Measurements from ENCODE around the gene DDX20.
A peak's percentile ranks its signal among the peaks of the same experiment; 100 is the strongest.

DDX20 gene

GRCh38 chr1:111747947-111748346, 7.8 kb upstream of the DDX20 start:
- DNase-seq = no peak

DNA sequence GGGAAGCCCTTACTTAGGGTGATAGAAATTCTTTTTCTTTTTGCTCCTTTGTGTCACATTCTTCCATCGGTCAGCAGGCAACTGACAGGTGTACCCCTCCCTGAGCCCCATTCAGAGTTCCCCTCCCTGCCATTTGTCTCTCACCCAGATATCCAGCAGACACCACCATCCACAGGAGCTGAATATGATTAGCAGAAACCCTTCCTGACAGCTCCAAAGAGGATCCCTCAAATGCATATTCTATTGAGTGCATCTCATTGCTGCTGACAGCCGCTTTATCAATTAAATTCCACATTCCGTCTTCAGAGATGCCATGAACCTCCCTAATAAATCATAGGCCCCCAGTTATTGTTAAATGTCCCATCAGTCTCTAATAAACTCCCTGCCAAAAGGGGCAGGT, 6.1 kb upstream of the DDX20 start:
- no peak for DNase-seq

DNA sequence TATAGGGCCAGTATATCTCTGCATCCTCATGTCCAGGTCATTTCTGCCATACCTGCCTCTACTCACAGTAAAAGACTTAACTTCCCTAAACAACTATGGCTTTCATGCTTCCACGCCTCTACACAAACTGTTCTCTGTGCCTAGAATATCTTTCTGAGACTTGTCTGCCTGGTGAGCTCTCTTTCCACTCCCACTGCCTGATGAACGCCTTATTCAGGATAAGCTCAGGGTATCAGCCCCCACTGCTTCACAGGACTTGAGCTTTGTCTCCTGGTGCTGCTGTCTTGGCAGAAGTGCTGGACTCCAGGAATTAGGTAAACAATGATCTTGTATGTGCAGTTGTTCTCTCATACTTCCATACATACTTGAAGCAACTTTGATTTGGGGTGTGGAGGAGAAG, 4.8 kb upstream of the DDX20 start:
- no peak for DNase-seq

DNA sequence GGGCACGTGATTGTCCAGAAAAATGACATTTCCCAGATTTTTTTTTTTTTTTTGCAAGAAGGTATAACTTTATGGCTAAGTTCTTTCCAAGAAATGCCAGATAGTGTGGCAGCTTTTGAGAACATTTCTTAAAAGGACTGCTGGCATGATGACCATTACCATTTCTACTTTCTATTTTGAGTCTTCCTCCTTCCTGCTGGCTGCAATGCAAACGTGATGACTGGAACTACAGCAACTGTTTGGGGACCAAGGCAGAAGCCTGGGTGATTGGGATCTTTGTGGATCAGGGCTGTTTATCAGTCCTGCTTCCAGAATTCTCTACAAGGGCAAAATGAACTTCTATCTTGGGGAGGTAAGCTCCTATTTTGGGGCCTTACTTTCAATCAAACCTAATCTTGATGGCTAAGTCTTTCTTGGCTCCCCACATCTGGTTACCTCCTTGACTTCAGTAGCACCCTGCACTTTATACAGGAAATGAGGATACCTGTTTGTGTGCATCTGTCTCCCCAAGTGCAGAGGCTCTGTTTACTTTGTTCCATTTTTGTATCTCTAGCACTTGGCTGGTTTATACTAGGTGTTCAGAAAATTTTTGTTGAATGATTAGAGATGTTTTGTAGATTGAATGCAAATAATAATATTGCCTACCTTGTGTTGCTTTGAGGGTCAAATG, 3.7 kb upstream of the DDX20 start:
- DNase-seq = no peak

DNA sequence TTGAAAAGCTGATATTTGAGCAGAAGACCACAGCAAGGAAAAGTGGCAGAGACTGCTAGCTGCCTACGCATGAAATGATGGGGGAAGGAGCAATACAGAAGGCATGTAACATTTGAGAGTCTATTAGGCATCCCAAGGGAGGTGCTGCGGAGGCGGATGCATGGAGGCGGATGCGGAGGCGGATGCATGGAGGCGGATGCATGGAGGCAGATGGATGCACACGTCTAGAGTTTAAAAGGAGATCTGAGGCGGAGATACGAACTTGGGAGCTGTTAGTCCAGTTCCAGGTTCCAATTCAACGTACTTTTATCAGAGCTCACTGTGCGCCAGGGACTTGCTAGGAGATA, 744 bp upstream of the DDX20 start:
- DNase-seq = peak; percentile 80

DNA sequence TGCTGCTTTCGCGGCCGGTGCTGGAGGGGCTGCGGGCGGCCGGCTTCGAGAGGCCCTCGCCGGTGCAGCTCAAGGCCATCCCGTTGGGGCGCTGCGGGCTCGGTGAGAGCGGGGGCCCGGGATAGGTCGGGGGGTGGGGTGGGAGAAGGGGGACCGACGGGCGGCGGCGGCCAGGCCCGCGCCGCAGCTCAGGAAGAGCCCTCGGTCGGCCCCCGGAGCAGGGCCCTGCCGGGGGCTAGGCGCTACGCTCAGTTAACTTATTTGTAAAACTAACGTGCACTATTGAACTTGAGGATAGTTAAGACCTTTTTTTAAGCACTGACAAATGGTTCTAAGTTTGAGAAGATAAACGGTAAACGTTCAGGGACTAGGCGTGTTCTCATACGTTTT, 418 bp downstream of the DDX20 start:
- no peak for DNase-seq

DNA sequence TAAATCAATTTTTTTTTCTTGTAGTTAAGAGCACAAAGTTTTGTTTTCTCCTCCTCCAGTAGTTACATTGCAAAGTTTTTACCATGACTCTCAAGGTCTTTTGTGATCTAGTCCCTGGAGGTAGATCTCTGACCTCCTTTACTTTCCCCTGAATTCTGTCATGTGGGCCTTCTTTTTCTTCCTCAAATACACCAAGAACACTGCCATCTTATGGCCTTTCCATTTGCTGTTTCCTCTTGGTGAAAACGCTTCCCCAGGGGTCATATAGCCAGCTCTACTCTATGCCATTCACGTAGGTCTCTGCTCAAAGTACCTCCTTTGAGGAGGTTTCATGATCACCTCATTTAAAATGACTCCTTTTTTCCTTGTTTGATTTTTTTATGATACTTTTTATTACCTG, 2.7 kb downstream of the DDX20 start:
- DNase-seq = no peak

- no peak for DNase-seq
Observed at GRCh38 chr1:111761717-111762116, 6.0 kb downstream of the DDX20 start.

DNA sequence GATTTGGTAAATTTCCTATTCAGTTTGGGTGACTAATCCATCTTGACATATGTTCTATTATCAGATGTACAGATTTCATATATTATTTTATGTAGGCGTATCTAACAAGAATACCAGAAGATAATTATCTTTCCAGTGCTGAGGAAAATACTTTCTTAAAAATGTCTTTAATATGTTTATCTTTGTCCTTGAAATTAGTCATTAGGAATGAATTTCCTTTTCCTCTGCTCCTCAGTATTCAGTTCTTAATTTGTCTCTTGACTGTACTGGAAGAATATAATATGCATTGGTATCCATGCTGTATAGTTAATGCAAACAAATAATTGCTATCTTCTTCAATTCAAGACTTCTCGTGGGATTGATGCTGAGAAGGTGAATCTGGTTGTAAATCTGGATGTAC, 6.6 kb downstream of the DDX20 start:
- no peak for DNase-seq

DNA sequence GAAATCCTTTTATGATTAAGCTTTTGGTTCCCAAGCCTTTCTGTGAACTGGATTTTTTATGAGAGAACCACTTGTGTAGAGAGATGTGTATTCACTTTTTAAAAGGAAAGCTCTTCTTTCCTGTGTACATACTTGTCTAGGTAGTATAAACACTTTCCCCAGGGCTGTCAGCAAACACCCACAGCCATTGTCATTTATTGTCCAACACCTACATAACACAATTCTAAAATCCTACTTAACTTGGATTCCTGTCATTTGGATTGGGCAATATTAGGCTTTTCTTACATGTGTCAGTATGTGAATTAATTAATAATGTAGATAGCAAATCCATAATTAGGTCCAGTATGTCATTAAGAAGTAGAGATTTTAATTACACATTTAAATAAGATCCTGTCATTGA, 12.3 kb downstream of the DDX20 start:
- no peak for DNase-seq

DNA sequence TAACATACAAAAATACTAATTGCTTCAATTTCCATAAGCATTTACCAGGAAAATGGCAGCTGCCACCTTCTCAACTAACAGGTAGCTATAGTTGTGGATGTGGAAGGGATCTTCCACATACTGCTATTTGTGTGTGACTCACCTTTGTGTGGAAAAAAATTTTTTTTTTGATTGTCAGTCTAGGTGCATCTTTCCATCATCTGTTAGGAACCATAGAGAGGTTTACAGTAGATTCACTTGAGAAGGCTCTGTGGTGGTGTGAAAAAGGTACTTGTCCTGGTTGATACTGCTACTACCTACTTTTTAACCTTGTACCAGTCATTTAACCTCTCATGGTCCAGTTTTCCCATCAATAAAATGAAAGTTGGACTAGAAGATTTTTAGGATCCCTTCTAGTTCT, 12.9 kb downstream of the DDX20 start:
- DNase-seq = no peak

- peak; percentile 76 for DNase-seq
Observed at GRCh38 chr1:111769517-111770146, 13.9 kb downstream of the DDX20 start.

GRCh38 chr1:111770916-111771315, 15.2 kb downstream of the DDX20 start:
- no peak for DNase-seq

GRCh38 chr1:111775966-111776365, 20.3 kb downstream of the DDX20 start:
- peak; percentile 80 for DNase-seq

- peak; percentile 90 for DNase-seq
Observed at GRCh38 chr1:111776391-111776790, 20.7 kb downstream of the DDX20 start.

DNA sequence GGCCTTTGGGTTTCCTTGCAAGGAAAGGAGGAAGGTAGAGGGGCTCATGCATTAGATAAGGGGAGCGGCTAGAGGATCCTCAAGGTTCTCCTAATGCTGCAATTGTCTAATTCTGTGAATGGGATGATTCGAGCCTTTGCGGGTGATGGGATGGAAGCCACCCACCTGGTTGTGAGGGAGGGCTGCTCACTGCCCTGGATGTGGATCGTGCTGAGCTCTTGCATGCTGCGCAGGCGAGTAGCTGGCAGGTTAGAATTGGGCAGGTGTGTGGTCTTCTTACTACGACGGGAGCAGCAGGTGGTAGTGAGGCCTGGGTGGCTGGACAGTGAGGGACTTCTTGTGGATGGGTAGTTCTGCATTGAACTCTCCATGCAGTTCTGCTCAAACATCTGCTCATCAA, 21.2 kb downstream of the DDX20 start:
- no peak for DNase-seq

DNA sequence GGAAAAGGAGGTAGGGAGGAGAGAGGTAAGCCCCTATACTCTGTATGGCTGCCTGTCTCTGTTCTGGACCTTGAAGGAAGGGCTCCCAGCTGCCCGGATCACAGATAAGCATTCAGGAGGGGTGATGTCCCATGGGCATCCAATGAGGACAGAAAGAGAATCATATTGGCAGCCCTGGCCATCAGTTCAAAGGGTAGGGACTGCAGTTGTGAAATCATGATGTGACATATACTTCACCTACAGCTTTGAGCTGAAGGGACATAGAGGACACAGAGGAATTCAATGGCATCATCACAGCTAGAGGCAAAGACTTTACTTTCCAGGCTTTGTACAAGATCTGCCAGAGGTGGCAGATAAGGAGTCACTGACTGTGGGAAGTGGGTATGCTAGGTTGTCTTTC, 21.6 kb downstream of the DDX20 start:
- no peak for DNase-seq

DNA sequence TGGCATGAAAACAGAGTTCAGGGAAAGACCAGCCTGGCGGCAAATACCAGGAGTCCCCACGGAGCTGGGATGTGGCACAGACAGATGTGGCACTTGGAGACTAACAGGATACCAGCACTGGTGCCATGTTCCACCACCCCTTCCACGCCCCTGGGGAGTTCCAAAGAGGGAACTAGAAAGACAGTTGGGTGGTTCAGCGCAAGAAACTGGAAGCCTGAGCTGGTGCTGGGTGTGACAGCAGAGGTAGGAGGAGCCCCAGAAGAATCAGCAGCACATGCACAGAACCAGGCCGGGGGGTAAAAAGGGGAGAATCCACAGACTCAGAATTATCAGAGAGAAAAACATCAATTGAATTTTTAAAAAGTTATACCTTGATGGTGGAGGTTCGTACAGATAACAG, 22.4 kb downstream of the DDX20 start:
- DNase-seq = no peak

- DNase-seq = peak; percentile 98
Observed at GRCh38 chr1:111778541-111779051, 22.9 kb downstream of the DDX20 start.

DNA sequence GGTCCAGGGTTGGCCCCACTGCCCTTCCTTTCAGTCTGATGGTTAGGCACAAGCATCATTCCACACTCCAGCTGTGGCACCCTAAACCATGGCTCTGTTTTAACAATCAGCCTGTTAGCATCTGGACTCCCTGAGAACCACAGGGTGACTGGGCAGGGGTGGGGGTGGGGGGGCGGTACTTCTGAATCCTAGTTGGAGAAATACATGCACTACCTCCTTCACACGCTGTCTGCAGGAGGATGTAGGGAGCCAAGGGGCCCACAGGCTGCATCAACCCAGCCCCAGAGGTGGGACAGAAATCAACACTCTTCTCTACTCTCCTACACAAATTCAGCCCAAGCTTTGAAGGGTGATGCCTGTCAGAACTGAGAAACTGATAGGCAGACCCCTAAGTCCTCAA, 23.8 kb downstream of the DDX20 start:
- no peak for DNase-seq

- no peak for DNase-seq
Observed at GRCh38 chr1:111784273-111784901, 28.7 kb downstream of the DDX20 start.

GRCh38 chr1:111786669-111787207, 31.0 kb downstream of the DDX20 start:
- no peak for DNase-seq

GRCh38 chr1:111789142-111789541, 33.4 kb downstream of the DDX20 start:
- peak; percentile 88 for DNase-seq

Measured in fibroblast of skin of scalp (primary cell).